GM12878 (cell line): ENCODE measurements around the gene ATP2A1. TPM values are rescaled to one million over a fixed set of nuclear protein-coding genes. Genes with fewer than 3 reads are reported as not detected.
A peak's percentile ranks its signal among the peaks of the same experiment; 100 is the strongest.

Experiments used
- CBFB ChIP-seq: IDR thresholded peaks from 2 replicates; pipeline ENCODE4 v1.6.1; 2016; ENCODE audit warnings: antibody characterized with exemption, low read depth
- CEBPB ChIP-seq, 2 experiments: fragments of 150-350 bp in 1 of 2; IDR thresholded peaks; 2 replicates each; pipeline ENCODE4 v1.6.1; 2012 to 2014; ENCODE audit warnings: low read depth in 2 of 2, low read length in 2 of 2, borderline replicate concordance in 1 of 2, inconsistent platforms in 1 of 2
- CHD2 ChIP-seq: IDR thresholded peaks from 2 replicates; pipeline ENCODE4 v1.6.1; 2011; ENCODE audit warnings: low read depth, low read length, improper control_type of control experiment, borderline replicate concordance
- ETV6 ChIP-seq, 2 experiments: fragments of 450-650 bp in 1 of 2; IDR thresholded peaks in 1 of 2; conservative IDR thresholded peaks in 1 of 2; 2 replicates each; pipeline ENCODE4 v1.6.1; 2014; ENCODE audit warnings: antibody characterized with exemption in 1 of 2, borderline replicate concordance in 1 of 2, low read depth in 1 of 2, mild to moderate bottlenecking in 1 of 2, moderate library complexity in 1 of 2
- FOS ChIP-seq: IDR thresholded peaks from 3 replicates; pipeline ENCODE4 v1.6.1; 2011; ENCODE audit warnings: borderline replicate concordance; ENCODE audit not compliant: insufficient read length; ENCODE audit errors: extremely low read depth
- FOXK2 ChIP-seq: fragments of 450-650 bp; IDR thresholded peaks from 2 replicates; pipeline ENCODE4 v1.6.1; 2017; ENCODE audit warnings: mild to moderate bottlenecking, moderate library complexity
- HDGF ChIP-seq: fragments of 450-650 bp; IDR thresholded peaks from 2 replicates; pipeline ENCODE4 v1.6.1; 2016; ENCODE audit warnings: antibody characterized with exemption
- IKZF1 ChIP-seq: fragments of 450-650 bp; conservative IDR thresholded peaks from 2 replicates; pipeline ENCODE4 v1.6.1; 2017; ENCODE audit warnings: antibody characterized with exemption, mild to moderate bottlenecking
- KAT2A ChIP-seq: conservative IDR thresholded peaks from 2 replicates; pipeline ENCODE4 v1.6.1; 2011; ENCODE audit warnings: low read depth, low read length; ENCODE audit not compliant: control insufficient read depth
- MXI1 ChIP-seq: fragments of 150-350 bp; IDR thresholded peaks from 2 replicates; pipeline ENCODE4 v1.6.1; 2011; ENCODE audit warnings: low read depth, mild to moderate bottlenecking, inconsistent platforms, low read length, improper control_type of control experiment
- MYB ChIP-seq: fragments of 150-350 bp; IDR thresholded peaks from 2 replicates; pipeline ENCODE4 v1.6.1; 2014; ENCODE audit warnings: mild to moderate bottlenecking, low read depth, low read length, borderline replicate concordance
- NBN ChIP-seq: fragments of 450-650 bp; IDR thresholded peaks from 2 replicates; pipeline ENCODE4 v1.6.1; 2016
- NFYA ChIP-seq: IDR thresholded peaks from 2 replicates; pipeline ENCODE4 v1.6.1; 2011; ENCODE audit warnings: low read depth, mild to moderate bottlenecking, low read length, improper control_type of control experiment, borderline replicate concordance
- PAX8 ChIP-seq: fragments of 450-650 bp; IDR thresholded peaks from 2 replicates; pipeline ENCODE4 v1.6.1; 2017; ENCODE audit warnings: mild to moderate bottlenecking, moderate library complexity
- POLR2AphosphoS2 ChIP-seq: IDR thresholded peaks from 2 replicates; pipeline ENCODE4 v1.6.1; 2011; ENCODE audit warnings: low read depth, mild to moderate bottlenecking, low read length, improper control_type of control experiment, moderate library complexity
- RBBP5 ChIP-seq: fragments of 200-600 bp; sonication (generic); conservative IDR thresholded peaks from 2 replicates; pipeline ENCODE4 v1.6.1; 2016
- SUPT20H ChIP-seq: IDR thresholded peaks from 2 replicates; pipeline ENCODE4 v1.6.1; 2011; ENCODE audit warnings: low read depth, mild to moderate bottlenecking, low read length, moderate library complexity, borderline replicate concordance; ENCODE audit not compliant: control insufficient read depth
- TAF1 ChIP-seq: IDR thresholded peaks from 2 replicates; pipeline ENCODE4 v1.6.1; 2011; ENCODE audit warnings: mild to moderate bottlenecking, low read depth, low read length, borderline replicate concordance
- TCF3 ChIP-seq: IDR thresholded peaks from 2 replicates; pipeline ENCODE4 v1.6.1; 2012; ENCODE audit warnings: low read depth, mild to moderate bottlenecking, low read length, borderline replicate concordance; ENCODE audit not compliant: insufficient read depth
- TCF7 ChIP-seq: IDR thresholded peaks from 2 replicates; pipeline ENCODE4 v1.6.1; 2014; ENCODE audit warnings: antibody characterized with exemption, borderline replicate concordance
- YY1 ChIP-seq: IDR thresholded peaks from 2 replicates; pipeline ENCODE4 v1.6.1; 2011; ENCODE audit warnings: low read depth, mild to moderate bottlenecking, low read length
- ZNF24 ChIP-seq: fragments of 450-650 bp; IDR thresholded peaks from 2 replicates; pipeline ENCODE4 v1.6.1; 2017; ENCODE audit warnings: antibody characterized with exemption, mild to moderate bottlenecking
- ZNF622 ChIP-seq: fragments of 450-650 bp; IDR thresholded peaks from 2 replicates; pipeline ENCODE4 v1.6.1; 2017; ENCODE audit warnings: mild to moderate bottlenecking, inconsistent platforms
- ZNF687 ChIP-seq: fragments of 450-650 bp; IDR thresholded peaks from 2 replicates; pipeline ENCODE4 v1.6.1; 2017; ENCODE audit warnings: mild to moderate bottlenecking, moderate library complexity
- polyA plus RNA-seq, 11 experiments: library from polyadenylated mRNA; depleted of rRNA in 4 of 11; unstranded in 6 of 11; stranded (reverse) in 5 of 11; fragments of >200 nt; fragmentation: Nextera tagmentation in 4 of 11; fragmentation: Illumina TruSeq in 1 of 11; extraction: Ambion mirVana in 4 of 11; extraction: Trizol in 1 of 11; gene quantifications; 1 replicate in 1 of 11; 2 replicates in 10 of 11; pipeline versions ENCODE4 v1.2.1 to v1.2.3, GENCODE V29; 2011 to 2016; ENCODE audit warnings: inconsistent platforms in 2 of 11, missing spikeins in 2 of 11, low read depth in 1 of 11
- total RNA-seq, 4 experiments: library from RNA; depleted of rRNA in 3 of 4; stranded (reverse); fragments of >200 nt in 3 of 4; fragmentation: Illumina TruSeq in 1 of 4; extraction: Trizol in 1 of 4; gene quantifications; 2 replicates each; pipeline versions ENCODE4 v1.2.1 to v1.2.3, GENCODE V29; 2013 to 2021
- TF ChIP-seq, protein P1 (sequence below): fragments of 450-650 bp; IDR thresholded peaks from 2 replicates; pipeline ENCODE4 v1.6.1; 2014; ENCODE audit warnings: mild to moderate bottlenecking

The ATP2A1 gene
- total and polyA plus RNA-seq, 10 of the 15 experiments (the other 5 are each of a cell fraction or from before 2014, with no cell fraction given), result 0.13 to 1.7 (median 0.88) TPM

DNA sequence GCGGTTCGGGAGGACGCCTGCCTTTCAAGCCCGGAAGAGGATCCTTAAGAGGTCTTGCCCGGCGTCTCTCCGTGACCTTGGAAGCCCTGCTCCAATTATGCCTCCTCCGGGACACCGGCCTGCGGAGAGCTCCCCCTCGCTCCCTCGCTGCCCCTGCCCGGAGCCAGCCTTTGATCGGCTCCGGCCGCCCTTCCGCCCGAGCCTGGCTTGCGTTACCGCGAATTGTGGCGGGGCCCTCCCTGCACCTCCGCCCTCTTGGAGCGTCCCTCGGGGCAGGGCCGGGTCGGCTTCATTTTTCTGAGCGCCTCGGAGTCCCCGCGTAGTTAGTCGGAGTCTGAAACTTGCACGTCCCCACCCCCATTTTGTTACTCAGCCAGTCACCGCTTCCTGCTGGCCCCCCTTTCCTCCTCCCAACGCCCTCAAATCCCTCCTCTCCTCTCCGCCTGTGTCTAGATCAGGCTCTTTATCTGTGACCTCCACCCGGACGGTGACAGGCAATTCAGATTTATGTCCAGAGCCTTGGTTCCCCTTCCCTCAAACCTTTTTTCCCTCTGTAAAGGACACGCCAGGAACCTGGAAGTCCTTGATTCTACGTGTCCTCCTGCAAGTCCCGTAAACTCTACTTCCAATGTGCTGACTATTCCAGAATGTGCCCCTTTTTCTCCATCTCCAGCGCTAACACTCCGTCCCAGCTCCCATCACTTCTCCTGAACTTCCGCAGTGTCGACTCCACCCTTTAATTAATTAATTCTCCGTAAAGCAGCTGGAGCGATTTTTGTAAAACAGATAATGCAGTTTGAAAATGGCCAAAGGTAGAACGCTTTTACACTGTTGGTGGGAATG, 47.3 kb downstream of the ATP2A1 start (continued):
- no peak for TF ChIP-seq CEBPB (IDR thresholded peaks at IDR 0.05; ENCODE audit: borderline replicate concordance in 1 of 2, low read depth in 2 of 2, low read length in 2 of 2)
- TF ChIP-seq TCF3, result no peak
- peak; percentile 45; the same call in 1 of the 2 replicates for TF ChIP-seq FOXK2
- no peak for TF ChIP-seq ZNF24
- no peak; the same call in 1 of the 2 replicates for TF ChIP-seq POLR2AphosphoS2
- TF ChIP-seq SUPT20H, result no peak
- no peak for TF ChIP-seq TCF7
- no peak for TF ChIP-seq KAT2A
- no peak for TF ChIP-seq ZNF622
- no peak for TF ChIP-seq PAX8
- TF ChIP-seq YY1, result peak; percentile 87
- TF ChIP-seq CBFB, result no peak
- TF ChIP-seq NBN, result peak; percentile 96
- TF ChIP-seq CHD2, result peak; percentile 78
- peak; percentile 75; the same call in 1 of the 2 replicates for TF ChIP-seq TAF1
- peak; percentile 62; the same call in 1 of the 2 replicates for TF ChIP-seq MXI1
- TF ChIP-seq IKZF1, result peak; percentile 92
- TF ChIP-seq FOS, result no peak
- 0 out of 4 replicates have a peak, but pooled peaks of 1 of the 2 experiments have one; percentile 34 for TF ChIP-seq ETV6 (conservative IDR thresholded peaks at IDR 0.05 in 1 of 2, IDR thresholded peaks at IDR 0.05 in 1 of 2; ENCODE audit: borderline replicate concordance in 1 of 2, low read depth in 1 of 2)
- no peak for TF ChIP-seq ZNF687
- peak; percentile 94 for TF ChIP-seq HDGF
- no peak for TF ChIP-seq RBBP5
- TF ChIP-seq NFYA, result no peak
- TF ChIP-seq, protein P1, sequence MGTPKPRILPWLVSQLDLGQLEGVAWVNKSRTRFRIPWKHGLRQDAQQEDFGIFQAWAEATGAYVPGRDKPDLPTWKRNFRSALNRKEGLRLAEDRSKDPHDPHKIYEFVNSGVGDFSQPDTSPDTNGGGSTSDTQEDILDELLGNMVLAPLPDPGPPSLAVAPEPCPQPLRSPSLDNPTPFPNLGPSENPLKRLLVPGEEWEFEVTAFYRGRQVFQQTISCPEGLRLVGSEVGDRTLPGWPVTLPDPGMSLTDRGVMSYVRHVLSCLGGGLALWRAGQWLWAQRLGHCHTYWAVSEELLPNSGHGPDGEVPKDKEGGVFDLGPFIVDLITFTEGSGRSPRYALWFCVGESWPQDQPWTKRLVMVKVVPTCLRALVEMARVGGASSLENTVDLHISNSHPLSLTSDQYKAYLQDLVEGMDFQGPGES, result no peak
- TF ChIP-seq MYB, result no peak
